Hematopoietic multipotent progenitor cell (in vitro differentiated cells): ENCODE measurements around the gene MRPL9. TPM values are rescaled to one million over a fixed set of nuclear protein-coding genes. Genes with fewer than 3 reads are reported as not detected.

Experiments
- DNase-seq, 3 donors: peaks; one replicate each; pipeline ENCODE4 v3.0.0-alpha.2; 2011 to 2015; ENCODE audit warnings: low read depth in 2 of 3, low spot score in 2 of 3
- total RNA-seq: library from RNA; depleted of rRNA; stranded (reverse); fragments of >200 nt; gene quantifications from one replicate; pipeline ENCODE4 v1.2.3, GENCODE V29; 2012

The MRPL9 gene
- total RNA-seq = 70.6 TPM

DNA sequence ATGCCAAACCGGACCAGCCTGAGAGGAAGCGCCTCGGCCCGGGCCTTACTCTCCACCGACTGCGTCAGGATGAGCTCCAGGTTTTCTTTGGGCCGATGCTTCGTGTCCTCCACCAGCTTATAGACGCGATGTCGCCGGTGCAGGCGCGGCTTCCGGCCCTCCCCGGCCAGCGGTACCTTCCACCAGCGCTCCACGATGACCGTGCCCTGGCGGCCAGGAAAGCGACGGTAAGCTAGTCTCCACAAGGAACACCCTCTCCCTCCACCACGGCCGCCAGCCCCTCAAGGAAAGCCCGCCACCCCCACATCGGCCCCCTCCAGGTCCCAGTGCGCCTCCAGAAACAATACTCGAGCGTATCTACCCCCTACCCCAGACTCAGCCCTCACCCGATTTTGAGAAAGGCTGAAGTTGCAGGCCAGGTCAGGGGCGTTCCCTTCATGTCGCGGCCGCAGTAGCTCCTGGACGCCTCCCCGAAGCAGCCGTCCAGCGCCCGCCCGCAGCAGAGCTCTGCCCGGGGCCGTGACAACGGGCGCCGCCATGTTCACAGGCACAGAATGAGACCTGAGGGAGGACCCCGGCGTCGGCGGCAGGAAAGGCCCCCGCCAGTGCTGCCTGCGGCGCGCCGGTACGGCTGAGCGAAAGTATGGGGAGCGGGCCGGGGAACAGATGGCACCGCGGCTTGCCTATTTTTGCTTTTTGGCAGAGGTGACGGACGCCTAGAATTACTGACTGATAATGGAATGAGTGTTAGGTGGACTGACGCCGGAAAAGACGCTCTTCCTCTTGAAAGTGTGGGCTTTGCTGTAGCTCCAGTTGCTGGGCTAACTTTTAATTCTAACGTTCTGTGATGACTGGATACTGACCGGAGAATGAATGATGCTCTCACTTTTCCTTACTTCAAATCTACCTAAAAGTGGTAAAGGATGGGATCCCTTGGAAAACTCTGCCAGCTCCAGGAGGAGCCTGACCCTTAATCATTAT lies at the start of gene MRPL9:
TSS of gene MRPL9 (minus strand) at position 556 of the 981 bp plus-strand sequence. CDS start at position 539, 17 bp downstream.
- DNase-seq = peak; percentile 62 to 83 (median 78)

DNA sequence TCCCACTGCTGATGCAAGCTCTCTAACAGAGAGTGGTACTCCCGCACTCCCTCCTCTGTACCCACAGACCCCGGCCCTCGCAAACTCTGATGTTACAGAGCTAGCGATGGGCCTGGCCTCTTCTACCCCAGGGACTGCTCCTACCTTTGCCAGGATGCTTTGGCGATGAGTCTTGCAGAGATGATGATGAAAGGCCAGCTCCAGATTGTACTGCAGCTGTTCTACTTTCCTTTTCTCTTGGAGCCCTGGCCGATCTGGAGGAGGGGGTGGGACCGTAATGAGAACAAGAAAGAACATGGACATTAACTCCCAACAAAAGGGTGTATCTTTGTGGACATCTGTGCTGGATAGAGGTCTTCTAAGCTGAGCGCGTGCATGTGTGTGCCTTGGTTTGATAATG lies 47.9 kb upstream of the MRPL9 start:
- no peak for DNase-seq

DNA sequence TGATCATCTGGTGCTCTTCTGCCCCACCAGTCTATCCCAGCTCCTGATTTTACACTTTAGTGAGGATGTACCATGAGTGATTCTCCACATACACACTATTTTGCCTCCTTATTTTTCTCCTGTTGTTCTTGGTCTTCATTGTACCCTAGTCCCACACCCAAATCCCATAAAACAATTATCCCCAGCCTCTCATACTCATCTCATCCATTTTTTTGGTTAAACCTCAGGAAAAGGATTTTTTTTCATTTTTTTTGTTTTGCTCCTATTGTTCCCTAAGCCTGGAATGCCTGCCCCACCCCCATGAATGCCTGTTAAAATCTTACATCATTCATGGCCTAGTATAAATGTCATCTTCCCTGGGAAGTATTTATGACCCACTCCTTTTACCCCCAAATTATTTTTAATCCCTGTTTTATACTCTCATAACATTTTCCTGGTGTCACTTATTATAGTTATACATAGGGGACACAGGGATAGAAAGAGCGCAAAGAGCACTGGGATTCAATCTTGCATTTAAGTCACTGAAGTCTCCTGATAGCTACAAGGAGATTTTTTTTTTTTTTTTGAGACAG lies 46.8 kb upstream of the MRPL9 start:
- no peak for DNase-seq

DNA sequence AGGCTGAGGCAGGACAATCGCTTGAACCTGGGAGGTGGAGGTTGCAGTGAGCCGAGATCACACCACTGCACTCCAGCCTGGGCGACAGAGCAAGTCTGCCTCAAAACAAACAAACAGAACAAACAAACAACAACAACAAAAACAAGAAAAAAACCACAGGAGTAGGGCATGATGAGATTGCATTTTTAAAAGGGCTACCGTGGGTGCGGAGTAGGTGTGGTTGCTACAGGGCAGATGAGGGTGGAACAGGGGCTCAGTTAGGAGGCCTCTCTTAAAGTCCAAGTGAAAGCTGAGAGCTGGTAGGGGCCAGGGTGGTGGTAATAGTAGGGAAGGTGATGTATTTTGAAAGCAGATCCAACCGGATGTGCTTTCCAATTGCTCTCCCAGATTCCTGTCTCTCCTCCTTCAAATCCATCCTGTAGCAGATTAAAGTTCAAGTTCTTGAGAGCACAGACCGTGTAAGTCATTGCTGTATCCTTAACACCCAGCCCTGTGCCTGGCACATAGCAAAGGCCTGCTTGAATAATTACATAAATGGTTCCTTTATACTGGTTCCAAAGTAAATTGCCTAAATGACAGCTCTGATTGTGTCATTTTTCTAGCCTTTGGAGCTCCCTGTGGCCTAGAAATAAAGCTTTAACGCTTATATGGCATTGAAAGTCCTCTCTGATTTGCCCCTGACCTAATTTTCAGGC lies 46.1 kb upstream of the MRPL9 start:
- DNase-seq = no peak

DNA sequence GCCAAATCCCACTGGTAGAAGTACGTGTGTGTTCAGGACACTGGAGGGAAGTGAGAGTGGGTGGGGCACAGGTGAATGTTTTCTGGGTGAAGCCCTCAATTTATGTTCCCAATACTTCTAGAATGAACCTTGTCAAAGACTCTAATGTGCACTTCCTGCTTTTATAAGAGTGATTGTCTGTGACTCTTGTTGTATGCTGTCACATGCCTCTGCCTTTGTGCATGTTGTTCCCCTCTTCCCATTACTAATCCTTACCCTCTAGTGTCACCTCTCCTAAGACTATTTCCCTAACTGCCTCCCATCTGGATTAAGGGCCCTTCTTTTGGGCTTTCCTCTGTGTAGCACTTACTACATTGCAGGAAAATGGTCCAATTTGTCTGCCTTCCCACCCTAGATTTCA lies 44.5 kb upstream of the MRPL9 start:
- no peak for DNase-seq

DNA sequence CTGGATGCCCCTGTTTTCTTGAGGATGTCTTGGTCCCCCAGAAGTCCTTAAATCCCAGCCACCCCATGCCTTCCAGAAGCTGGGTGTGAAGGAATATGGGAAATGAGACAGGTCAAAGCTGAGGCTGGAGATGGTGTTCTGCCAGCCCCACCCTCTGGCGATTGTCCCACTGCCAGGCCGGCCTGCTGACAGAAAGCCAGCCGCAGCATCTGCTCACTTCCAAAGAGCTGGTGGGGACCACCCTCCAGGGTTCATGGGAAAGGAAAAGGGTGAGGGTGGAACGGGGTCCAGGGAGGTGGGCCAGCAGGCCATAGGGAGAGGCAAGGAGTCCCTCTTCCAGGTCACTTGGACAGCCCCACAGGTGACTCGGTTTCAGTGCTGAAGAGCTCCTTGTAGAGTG lies 43.8 kb upstream of the MRPL9 start:
- DNase-seq = no peak

DNA sequence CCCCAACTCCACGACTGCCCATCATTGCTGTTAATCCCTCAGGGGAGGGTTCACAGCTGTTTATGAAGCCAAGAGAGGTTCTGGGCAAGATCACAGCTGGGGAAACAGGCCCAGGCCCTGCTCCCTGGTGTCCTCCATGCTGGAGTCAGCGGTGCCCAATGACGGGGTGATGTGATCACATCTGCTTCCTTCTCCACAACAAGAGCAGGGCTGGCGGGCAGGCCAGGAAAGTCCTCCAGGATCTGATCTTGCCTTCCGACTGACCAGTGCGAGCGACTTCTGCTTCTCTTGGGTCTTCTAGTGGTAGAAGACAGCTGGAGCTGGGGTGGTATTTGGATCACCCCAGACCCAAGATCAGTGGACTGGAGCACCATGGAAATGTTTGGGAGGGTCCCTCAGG lies 42.9 kb upstream of the MRPL9 start:
- DNase-seq = no peak

DNA sequence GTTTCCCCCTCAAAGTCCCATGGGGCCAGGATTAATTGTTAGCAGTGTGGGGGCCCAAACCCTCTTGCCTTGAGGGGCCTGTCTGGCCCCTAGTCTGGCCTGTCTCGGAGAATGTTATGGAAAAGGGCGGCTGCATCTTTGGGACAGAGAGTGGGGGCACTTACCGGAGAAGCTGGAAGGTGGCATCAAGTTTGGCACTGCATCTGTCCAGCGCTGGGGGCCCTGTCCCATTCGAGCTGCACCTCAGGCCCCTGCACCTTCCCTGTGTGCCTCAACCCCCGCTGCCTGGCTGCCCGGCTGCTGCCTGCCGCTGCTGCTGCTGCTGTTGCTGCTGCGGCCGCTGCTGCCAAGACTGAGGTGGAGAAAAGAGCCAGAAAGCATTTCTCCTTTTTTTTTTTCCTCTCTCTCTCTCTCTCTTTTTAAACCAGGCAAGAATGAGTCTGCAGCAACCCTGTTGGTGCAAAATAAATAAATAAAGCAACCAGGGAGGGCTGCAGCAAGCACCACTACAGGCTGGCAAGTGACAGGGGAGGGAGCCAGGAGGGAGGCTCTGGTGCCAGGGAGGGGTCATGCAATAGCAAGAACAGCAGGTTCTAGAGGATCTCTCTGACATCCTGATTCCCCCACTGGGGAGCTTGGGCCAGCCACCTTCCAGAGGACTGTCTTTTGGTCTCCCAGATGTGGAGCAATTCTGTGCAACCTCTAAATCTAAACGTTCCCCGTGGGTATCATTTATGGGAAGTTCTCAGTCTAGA lies 41.9 kb upstream of the MRPL9 start, which contains the start of gene LINGO4:
TSS of gene LINGO4 (minus strand) at position 354 of the 755 bp plus-strand sequence. CDS start 2,715 bp downstream, outside the sequence.
- no peak for DNase-seq

DNA sequence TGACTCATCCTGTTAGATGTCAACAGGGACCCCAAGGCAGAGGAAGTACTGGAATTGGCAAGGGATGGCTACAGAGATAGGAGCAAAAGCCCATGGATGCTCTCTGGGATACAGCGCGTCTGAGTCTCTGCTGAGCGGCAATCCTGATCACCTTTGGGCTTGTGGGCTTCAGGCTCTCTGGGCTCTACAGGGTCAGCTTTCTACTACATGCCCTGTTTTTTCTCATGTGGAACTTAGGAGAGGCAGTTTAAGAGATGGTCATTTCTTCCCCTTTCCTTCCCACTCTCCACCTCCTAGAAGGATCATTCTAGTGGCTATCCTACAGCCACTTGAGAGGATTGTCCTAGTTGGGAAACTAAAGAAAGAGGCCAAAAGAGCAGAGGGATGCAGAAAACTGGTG lies 40.6 kb upstream of the MRPL9 start:
- no peak for DNase-seq

DNA sequence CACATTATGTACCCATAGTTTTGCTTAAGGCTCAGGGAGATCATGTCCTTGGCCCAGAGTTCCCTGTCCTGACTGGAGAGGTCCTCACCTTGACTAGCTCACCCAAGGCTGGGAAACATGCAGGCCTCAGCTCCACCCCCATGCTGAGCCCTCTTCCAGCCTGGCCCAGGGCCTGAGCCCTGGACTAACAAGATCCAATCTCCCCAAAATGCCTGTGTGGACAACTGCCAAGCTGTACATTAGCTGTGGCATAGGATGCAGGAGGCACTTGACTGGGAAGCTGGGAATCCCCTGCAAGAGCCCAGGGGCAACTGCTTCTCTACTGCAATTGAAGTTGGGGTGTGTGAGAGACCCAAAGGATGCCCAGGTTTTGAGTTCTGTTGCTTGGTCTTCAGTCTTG lies 39.9 kb upstream of the MRPL9 start:
- no peak for DNase-seq

DNA sequence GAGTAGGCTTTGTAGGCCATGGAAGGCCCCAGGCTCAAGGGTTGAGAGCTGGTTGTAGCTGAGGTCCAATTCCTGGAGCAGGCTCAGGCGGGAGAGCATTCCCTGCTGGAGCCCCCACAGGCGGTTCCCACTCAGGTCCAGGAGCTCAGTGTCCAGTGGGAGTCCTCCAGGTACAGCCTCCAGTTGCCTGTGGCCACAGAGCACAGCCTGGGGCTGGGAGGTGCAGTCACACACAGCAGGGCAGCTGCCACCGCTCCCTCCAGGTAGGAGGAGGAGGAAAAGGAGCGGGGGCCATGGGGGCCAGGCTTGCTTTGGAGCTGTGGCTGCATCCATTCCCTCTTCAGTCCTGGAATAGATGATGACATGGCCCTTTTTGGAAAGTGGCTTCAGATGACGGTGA lies 39.1 kb upstream of the MRPL9 start:
- DNase-seq = no peak

DNA sequence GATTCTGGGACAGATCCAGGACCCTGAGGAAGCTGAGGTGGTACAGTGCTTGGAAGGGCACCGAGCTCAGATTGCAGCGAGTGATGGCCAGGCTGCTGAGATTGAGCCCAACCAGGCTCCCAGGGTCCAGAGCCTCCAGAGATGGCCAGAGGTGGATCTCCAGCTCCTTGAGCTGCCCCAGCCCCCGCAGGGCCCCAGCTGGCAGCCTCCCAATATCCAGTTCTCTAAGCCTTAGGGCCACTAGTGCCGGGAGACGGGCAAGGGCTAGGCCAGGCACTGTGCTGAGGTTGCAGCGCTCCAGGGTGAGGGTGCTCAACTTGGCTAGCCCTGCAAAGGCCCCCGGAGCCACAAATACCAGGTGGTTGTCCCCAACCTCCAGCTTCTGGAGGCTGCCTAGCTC lies 38.5 kb upstream of the MRPL9 start:
- no peak for DNase-seq

DNA sequence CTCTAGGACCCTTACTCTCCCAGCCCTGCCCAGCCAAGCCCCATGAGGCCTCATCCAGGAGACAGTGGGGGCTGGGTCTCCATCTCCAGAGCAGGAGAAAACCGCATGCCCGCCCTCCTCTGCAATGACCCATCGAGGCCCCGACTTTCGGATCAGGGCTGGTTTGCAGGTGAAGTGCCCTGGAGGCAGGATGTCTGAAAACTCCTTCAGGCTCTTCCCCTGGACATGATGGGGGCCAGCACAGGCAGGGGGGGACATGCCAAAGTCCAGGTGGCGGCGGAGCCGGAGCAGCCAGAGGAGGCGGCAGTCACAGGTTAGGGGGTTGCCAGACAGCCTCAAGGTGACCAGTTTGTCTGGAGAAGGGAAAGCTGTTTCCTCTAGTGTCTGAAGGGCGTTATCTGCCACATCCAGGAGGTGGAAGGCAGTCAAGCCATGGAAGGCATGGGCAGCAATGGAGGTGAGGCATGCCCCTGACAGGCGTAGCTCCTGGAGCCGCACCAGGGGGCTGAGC lies 38.1 kb upstream of the MRPL9 start:
- no peak for DNase-seq

DNA sequence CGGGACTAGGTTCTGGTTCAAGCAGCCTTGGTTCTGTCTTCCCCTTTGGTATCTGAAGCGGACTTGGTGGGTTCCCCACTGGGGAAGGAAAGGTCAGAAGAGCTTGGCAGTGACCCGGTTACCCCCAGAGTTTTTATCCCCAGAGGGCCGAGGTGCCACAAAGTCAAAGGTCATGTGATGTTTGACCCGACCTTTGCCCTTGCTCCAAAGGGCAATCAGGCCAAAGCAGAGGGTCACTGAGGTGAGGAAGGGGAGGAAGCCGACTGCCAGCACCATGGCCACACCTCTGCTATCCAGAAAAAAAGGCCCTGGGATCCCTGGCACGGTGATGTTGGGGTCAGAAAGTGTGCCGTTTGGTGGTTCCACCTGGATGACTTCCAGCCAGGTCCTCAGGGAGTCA lies 37.5 kb upstream of the MRPL9 start:
- no peak for DNase-seq

DNA sequence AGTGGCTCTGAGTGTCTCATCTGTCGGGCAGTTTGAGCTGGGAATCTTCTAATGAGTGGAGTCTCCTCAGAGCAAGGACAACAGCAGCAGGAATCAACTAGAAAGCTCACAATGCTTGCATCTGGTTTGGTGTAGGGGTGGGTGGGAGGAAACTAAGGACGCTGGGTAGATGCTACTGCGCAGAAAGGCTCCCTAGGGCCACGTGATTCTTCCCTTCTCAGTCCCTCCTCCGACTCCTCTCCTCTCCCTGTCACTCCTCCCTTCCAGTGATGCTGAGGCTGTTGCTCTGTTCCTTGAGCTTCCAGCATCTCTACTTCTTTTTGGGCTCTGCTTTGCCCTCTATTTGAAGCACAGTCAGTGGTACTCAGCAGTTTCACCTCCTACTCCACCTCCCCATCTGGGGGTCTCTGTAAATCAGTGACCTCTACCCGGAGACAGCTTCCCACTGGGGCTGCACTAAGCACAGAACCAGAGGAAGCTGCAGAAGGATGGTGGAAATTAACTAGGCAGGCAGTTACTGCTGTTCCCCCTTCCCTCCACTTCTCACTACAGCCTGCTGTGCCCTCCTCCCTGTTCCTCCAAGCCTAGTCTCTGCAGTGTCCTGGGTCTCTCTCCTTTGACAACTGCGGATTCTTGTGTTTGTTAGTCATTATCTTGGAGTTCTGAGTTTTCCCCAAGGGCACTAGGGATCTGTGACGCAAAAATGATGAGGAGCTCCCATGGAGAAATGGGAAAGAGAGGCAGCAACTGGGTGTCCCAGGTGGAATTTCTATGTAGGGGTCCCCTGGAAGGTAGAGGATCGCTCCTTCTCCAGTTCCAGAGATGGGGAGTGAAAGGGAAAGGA lies 36.1 kb upstream of the MRPL9 start:
- DNase-seq = no peak

DNA sequence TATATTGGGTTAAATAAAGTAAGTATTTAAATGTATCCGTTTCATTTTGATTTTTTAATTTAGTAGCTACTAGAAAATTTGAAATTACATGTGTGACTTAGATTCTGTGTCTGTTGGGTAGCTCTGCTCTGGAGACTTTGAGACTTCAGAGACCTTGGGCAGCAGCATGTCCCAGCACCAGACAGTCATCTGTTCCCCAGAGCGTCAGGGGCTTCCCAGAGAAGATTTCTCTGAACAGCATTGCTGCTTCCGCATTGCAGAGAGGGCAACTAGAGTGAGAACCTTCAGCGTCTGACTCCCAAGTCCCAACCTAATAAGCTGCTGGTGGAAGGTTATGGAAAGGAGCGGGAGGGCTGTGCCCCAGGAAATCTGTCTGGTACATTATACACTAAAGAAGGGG lies 35.3 kb upstream of the MRPL9 start:
- DNase-seq = no peak

DNA sequence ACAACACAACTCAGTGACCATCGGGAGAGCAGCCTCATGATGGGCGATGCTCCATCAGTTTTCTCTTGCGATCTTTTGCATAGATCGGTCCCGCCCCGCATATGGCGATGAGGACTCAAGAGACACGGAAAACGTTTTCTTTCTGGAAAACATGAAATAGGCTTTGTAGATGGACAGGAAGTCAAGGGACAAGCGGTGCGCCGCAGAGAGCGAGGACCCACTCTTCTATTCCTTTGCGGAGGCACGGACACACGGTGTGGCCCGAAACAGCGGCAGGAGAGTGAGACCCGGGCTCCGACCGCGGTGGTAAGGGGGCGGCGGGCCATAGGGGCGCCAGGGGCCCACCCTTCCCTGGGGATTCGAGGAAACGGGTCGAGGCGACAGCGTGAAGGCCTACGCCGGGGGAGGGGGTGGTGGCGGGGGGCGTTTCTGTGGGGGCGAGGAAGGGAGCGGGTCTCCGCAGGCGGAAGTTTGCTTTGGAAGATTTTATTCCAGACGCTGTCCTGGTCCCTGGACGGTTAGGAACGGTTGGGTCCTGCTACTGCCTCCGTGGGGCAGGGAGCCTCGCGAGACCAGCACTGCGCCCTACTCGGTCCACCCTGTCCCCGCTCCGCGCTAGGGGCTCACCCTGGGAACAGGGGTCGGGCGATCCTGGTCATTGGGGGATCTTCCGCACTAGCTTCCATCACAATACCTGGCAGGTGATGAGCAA lies 27.8 kb upstream of the MRPL9 start:
- no peak for DNase-seq

DNA sequence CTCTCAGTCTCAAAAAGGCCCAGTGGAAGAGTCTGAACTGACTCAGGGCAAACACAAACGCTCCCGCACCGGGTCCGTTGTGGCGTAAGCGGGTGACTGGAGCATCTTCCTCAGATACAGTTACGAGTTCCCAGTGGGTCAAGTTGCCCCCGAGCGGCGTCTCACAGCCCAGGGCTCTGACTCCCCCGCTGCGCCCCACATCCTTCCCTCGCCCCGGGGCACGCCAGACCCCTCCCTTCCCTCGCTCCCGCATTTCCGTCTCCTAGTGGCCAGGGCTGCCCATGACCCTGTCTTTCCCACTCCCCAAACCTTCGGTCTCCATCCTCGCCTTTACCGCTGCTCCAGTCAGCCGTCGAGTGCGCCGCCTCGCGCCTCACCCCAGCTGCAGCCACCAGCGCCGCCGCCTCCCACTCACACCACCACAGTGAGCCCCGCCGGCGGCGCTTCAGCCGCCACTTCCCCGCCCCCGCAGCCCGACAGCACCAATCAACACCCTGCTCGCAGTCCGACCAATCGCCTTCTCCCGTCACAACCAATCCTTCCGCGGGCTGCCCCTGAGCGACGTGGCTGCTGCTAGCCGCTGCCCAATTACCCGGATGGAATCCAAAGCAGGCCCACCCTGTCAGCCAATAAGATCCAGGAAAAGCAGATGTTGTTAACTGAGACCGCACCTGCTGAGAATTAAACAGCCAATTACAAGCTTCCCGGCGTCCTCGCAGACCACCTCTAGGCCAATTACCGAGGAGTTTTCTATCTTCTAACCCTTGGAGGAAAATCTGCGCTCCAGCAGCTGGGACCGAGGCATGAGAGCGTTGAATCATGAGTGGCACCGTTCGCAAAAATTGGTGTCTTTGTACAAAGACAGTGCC lies 27.0 kb upstream of the MRPL9 start, which contains the start of gene TDRKH:
TSS of gene TDRKH (minus strand) at position 430 of the 869 bp plus-strand sequence. CDS start 7,478 bp downstream, outside the sequence.
- DNase-seq = peak; percentile 89 to 99 (median 99)
